ENCODE results near the gene TMEM229B.

TMEM229B gene

DNA sequence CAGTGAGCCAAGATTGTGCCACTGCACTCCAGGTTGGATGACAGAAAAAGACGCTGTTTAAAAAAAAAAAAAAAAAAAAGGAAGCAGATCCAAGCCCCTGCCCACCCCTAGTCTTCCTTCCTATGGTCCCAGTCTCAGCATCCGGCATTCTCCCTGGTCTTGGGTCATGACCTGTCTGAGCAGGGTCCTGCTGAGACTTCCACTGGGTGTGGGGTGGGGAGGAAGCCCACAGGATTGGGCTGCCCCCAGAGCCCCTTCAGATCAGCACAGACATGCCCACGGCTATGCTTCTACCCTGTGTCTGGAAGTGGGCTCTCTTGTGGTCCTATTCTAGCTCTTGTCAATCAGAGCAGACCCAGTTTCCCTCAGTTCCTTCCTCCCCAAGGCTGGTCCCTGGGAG lies 64.0 kb downstream of the TMEM229B start:
- no peak for DNase-seq (ENCODE audit: low read depth in 2 of 2)

DNA sequence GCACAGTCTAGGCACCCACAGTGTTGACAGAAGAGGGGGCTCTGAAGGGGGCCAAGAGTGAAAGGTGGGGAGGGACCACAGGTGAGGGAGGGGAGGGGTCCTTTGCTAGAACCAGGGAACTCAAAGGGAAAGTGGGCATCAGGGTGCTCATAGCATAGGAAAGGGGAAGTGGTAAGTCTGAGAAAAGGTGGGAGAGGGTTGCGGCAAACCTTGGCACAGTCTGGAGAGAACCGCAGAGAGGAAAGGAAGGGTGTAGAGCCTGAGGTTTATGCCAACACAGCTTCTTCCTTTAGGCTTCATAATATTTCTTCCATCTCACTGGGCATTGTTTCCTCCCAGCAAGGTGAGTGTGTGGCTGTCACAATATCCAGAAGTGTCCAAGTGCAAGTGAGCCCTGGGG lies 65.1 kb downstream of the TMEM229B start:
- no peak for DNase-seq (ENCODE audit: low read depth in 2 of 2)

DNA sequence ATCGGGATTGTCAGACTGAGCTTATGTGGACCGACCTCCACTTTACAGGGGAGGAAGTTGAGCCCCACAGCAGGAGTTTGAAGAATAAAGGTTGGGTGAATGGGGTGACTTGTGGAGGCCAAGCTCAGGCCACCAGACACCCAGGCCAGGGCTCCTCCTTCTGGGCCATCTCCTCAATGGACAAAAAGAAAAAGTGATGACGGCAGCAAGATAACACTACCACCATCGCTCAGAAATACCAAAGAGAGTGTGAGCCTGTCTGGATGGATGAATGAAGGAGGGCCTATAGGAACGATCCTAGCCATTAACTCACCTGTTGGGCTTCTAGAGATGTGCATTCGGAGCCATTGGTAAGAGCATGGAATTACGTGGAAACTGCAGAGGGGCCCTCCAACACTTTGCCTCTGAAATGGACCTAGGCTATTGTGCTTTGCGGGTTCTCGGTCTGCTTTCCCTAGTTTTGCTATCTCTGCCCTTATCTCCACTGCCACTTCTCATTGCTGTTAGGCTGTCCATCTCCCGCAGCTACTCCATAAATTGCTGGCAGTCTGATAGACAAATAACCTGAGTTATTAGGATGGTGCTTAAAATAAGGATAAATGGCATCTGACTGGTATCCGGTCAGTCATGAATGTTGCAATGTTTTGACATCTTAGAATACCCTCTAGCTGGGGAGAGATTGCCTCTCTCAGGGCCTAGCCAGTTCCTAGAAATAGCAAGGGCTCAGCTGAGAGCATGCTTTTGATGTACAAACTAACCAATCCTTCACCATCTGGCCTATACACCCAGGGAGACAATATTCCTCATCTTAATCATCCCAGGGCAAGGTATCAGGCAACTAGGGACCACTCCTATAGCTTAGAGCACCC lies 66.9 kb downstream of the TMEM229B start:
- no peak for DNase-seq (ENCODE audit: low read depth in 2 of 2)
